MG63 (cell line): Measurements from ENCODE around the gene FUBP3. TPM values are rescaled to one million over a fixed set of nuclear protein-coding genes. Genes with fewer than 3 reads are reported as not detected.

Experiments used
- DNase-seq: peaks from one replicate; pipeline ENCODE4 v3.0.0-alpha.2; 2020
- H3K27me3 ChIP-seq: fragments of 250-450 bp; sonication (Bioruptor Pico); 2 replicates; pipeline ENCODE4 v1.5.1; 2020; ENCODE audit warnings: mild to moderate bottlenecking, moderate library complexity
- H3K36me3 ChIP-seq: fragments of 250-450 bp; sonication (Bioruptor Pico); 2 replicates; pipeline ENCODE4 v1.5.1; 2020; ENCODE audit warnings: mild to moderate bottlenecking, moderate library complexity
- H3K4me3 ChIP-seq: fragments of 250-450 bp; sonication (Bioruptor Pico); 2 replicates; pipeline ENCODE4 v1.5.1; 2020; ENCODE audit warnings: mild to moderate bottlenecking, moderate library complexity
- H3K9me3 ChIP-seq: fragments of 250-450 bp; sonication (Bioruptor Pico); 2 replicates; pipeline ENCODE4 v1.5.1; 2020; ENCODE audit warnings: mild to moderate bottlenecking, moderate library complexity
- total RNA-seq: library from RNA; depleted of rRNA; stranded (reverse); fragments of >200 nt; shearing (Covaris generic); gene quantifications from 2 replicates; pipeline ENCODE4 v1.2.3, GENCODE V29; 2014; ENCODE audit warnings: low replicate concordance

The FUBP3 gene
- total RNA-seq, 1 experiment from 2014 or later = 30.3 TPM

DNA sequence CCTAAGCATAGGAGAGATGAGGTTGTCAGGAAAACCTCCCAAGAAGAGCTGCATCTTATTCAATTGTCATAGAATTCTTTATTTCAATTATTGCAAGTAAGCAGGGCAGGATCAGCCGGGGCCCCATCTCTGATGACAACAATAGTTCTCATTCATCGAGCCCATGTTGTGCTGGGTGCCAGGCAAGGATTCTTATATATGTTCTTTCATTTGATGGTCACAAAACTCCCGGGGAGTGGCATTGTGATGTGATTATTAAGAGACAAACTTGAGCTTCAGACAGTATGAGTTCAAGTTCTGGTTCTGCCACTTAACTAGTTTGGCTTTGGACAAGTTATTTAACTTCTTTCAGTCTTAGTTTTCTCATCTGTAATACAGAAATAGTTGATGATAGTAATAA, 8.5 kb downstream of the FUBP3 start:
- Histone ChIP-seq H3K27me3 (no peaks in the 10 kb centered on the region), H3K36me3 (peaks cover 6% of the 10 kb centered on the region; the same call in 1 of the 2 replicates), H3K9me3 (no peaks in the 10 kb centered on the region), H3K4me3 (no peak overlapping the region)
- DNase-seq = no peak

DNA sequence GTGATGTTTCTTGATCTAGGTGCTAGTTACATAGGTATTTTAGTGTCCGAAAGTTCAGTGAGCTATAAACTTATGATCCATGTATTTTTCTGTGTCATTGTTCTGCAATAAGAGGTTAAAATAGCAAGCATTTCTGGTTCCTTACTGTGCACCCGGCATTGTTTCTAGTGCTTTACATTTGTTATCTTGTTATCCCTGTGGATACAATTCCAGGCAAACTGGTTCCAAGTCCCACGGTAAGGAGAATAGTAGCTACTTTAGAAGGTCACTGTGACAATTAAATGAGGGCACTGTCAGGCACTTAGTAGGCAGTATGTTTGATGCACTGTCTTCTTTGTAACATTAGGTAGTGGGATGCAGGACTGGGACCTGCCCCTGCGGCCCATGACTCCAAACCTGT, 9.0 kb downstream of the FUBP3 start:
- peaks cover 4% of the 10 kb centered on the region; the same call in 1 of the 2 replicates for H3K36me3 ChIP-seq
- no peak overlapping the region for H3K4me3 ChIP-seq
- no peak for DNase-seq
- H3K9me3 ChIP-seq = no peaks in the 10 kb centered on the region
- no peaks in the 10 kb centered on the region for H3K27me3 ChIP-seq

DNA sequence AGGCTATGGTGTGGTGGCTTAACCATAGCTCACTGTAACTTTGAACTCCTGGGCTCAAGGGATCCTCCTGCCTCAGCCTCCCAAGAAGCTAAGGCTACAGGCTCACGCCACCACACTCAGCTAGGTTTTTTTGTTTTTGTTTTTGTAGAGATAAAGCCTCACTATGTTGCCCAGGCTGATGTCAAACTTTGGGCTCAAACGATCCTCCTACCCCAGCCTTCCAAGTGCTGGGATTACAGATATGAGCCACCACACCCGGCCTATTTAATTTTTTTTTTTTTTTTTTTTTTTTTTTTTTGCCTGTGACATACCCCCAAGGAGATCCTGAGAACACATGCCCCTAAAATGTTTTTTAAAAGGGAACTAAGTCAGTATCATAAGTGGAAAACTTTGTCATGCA, 10.4 kb downstream of the FUBP3 start:
- Histone ChIP-seq H3K4me3 (no peak overlapping the region), H3K27me3 (no peaks in the 10 kb centered on the region), H3K36me3 (peaks cover 4% of the 10 kb centered on the region; the same call in 1 of the 2 replicates), H3K9me3 (no peaks in the 10 kb centered on the region)
- DNase-seq = no peak

DNA sequence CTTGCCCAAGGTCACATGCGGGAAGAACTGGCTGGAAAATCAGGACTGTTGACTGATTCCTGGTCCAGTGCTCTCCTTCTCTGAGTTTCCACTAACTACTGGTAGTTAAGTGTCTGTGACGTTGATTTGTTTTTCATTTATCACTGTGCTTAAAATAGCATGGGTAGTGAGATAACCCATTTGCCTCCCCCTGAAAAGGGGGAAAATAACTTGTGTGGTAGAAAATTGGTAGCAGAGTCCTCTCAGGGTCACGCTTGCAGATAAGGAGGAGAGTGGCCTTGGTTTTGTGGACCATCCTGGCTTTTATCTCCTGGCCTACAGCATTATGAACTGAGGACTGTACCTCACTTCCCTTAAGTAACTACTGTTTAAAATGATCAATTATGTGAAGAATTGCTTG, 10.9 kb downstream of the FUBP3 start:
- Histone ChIP-seq H3K9me3 (no peaks in the 10 kb centered on the region), H3K27me3 (no peaks in the 10 kb centered on the region), H3K4me3 (no peak overlapping the region), H3K36me3 (peaks cover 4% of the 10 kb centered on the region)
- DNase-seq = no peak

DNA sequence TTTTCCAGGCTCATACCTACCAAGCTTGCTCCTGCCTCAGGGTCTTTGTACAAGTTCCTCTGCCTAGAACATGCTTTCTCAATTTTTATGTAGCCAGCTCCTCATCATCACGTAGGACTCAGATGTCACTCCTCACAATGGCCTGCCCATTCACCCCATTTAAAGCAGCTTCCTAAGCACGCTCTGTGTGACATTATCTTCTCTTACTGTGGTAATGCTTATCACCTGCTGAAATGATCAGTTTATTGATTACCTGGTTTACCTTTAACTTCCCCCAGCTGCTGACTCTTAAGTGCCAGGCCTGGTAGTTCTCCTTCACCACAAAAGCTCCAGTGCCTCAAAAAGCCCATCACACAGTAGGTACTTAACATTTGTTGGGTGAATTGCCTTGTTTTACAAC, 13.6 kb downstream of the FUBP3 start:
- Histone ChIP-seq H3K27me3 (no peaks in the 10 kb centered on the region), H3K36me3 (peaks cover 28% of the 10 kb centered on the region), H3K4me3 (no peak overlapping the region), H3K9me3 (no peaks in the 10 kb centered on the region)
- no peak for DNase-seq

DNA sequence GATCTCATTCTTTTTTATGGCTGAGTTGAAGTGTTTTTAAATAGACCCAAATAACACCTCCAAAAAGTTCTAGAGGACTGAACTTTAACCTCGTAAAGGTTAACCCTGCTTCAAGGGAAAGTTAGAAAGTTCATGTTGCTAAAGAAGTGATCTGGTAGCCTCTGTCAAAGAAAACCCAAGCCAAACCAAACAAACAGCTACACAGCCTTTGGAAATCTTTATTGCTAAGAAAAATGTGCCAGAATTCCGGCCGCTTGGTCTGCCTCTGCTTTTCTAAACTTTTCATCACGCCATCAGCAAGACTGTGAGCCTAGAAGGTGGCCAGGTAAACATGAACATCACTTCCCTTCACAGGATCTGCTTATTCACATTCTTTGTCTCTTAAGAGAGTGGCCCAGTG, 17.9 kb downstream of the FUBP3 start:
- H3K4me3 ChIP-seq = no peak overlapping the region
- no peaks in the 10 kb centered on the region for H3K9me3 ChIP-seq
- no peak for DNase-seq
- no peaks in the 10 kb centered on the region for H3K27me3 ChIP-seq
- H3K36me3 ChIP-seq = peaks cover 33% of the 10 kb centered on the region

DNA sequence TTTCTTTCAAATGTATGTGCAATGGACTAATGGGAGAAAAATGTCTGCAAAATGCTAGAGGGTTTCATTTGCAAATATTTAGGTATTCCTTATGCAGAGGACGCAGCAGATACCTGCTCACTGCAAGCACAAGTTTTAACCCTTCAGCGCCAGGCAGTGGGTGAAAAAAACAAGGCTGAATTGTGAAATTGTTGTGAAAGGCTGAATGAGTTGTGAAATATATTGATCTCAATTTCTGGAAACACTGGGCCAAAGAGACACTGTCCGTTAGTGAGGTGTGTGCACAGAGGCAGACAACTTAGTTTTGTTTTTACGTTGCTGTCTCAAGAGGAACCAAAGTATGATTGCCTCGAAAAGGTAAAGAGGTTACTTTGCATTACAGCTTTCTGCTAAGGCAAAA, 18.8 kb downstream of the FUBP3 start:
- Histone ChIP-seq H3K9me3 (no peaks in the 10 kb centered on the region), H3K4me3 (no peak overlapping the region), H3K36me3 (peaks cover 33% of the 10 kb centered on the region), H3K27me3 (no peaks in the 10 kb centered on the region)
- DNase-seq = no peak

DNA sequence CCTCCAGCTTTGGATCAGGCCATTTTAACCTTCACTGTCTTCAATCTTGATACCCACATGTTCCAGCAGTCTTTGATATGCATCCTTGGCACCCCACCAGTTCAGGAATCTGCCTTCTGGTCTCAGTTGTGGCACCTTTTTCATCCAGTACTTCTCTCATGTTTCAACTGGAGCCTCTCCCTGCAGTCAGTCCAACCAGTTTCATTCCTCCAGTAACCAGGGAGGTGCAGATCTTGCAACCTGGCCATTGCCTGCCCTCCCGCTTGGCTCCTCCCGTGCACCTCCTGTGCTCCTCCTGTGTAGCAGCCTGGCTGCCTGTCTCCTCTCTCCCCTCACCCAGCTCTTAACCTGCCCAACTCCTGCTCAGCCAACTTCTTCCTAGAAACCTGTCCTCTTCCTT, 20.2 kb downstream of the FUBP3 start:
- no peak for DNase-seq
- no peak overlapping the region for H3K4me3 ChIP-seq
- H3K27me3 ChIP-seq = no peaks in the 10 kb centered on the region
- H3K36me3 ChIP-seq = peaks cover 36% of the 10 kb centered on the region
- H3K9me3 ChIP-seq = no peaks in the 10 kb centered on the region

DNA sequence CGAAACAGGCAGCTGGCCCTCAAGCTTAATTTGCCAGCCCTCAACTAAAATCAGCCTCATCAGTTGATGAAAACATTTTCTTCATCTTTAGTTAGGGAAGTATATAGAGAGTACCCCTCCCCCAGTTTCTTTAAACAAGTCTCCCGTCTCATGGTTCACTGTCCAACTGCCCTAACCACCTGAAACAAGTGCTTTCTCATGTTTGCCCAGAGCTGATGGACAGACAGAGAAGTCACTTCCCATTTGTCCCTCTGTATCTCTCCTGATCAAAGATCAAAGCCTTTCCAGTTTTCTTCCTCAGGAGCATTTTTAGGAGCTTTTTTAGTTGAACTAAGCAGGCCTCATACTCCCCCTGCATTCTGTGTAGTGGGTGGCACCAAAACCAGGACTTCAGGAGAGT, 21.7 kb downstream of the FUBP3 start:
- Histone ChIP-seq H3K36me3 (peaks cover 28% of the 10 kb centered on the region), H3K27me3 (no peaks in the 10 kb centered on the region), H3K4me3 (no peak overlapping the region), H3K9me3 (no peaks in the 10 kb centered on the region)
- DNase-seq = no peak

DNA sequence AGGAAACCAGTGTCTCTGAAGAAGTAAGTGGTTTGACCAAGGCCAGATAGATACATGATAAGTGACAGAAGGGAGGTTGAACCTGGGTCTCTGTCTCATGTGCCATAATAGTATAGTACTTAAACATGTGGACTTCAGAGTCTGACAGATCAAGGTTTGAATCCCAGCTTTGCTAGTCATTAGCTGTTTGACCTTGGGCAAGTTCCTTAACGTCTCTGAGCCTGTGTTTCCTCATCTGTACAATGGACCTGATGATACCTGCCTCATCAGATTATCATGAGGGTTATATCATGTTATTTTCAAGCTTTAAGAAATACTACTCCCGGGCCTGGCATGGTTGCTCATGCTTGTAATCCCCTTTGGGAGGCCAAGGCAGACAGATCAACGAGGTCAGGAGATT, 24.9 kb downstream of the FUBP3 start:
- DNase-seq = no peak
- H3K27me3 ChIP-seq = no peaks in the 10 kb centered on the region
- no peak overlapping the region for H3K4me3 ChIP-seq
- H3K9me3 ChIP-seq = no peaks in the 10 kb centered on the region
- peaks cover 24% of the 10 kb centered on the region for H3K36me3 ChIP-seq

DNA sequence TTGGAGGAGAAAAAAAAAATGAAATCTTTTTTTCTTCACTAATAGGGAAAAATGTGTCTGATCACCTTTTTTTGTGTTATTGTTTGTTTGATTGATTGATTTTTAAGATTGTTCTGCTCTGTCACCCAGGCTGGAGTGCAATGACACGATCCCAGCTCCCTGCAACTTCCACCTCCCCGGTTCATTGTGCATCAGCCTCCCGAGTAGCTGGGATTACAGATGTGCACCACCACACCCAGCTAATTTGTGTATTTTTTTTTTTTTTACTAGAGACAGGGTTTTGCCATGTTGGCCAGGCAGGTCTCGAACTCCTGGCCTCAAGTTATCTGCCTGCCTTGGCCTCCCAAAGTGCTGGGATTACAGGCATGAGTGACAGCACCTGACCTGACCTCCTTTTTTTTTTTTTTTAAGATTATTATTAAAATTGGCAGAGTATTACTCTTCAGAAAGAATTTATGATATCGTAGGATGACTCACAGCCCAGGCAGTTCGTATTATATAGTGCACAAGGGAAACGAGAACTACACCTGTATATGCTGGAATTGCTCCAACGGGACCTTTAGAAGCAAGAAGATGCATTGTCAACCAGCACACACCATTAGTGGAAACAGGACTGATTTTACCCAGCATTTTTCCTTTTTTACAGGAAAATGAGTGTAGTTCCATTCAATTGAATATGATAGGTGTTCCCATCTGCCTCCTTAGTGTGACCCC, 27.7 kb downstream of the FUBP3 start:
- Histone ChIP-seq H3K36me3 (peaks cover 29% of the 10 kb centered on the region), H3K27me3 (no peaks in the 10 kb centered on the region), H3K9me3 (no peaks in the 10 kb centered on the region), H3K4me3 (no peak overlapping the region)
- no peak for DNase-seq

DNA sequence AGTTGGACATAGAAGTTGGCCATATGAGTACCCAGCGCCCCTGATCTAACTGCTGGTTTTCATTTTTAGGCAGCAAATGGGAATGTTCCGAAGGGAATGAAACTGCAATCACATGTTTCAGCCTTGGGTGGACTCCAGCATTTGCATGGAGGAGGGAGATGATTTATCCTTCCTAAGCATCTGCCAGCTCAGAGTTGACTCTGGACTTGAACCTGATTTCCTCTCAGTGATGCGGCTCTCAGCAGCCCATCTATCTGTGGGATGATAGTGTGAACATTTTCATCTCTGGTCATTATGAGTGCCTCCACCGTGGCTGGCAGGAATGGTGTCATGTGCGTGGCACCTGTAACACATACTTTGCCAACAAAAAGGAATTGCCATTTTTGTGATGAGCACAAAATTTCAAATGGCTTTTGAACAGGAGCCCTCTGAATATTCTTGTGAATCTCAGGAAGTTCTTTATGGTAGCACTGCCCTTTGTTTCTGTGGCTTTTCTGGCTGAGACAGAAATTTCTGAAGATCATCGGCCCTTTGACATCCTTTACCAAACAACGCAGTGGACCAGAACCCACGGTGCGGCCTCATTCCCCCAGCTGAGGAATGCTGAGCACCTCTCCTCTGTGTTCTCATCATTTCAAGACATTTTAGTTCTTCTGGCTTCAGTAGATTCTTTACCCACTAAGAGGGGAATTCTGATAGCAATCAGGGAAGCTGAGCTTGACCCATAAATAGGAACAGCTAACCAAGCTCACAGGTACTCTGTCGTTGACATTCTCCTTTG, 28.5 kb downstream of the FUBP3 start:
- H3K4me3 ChIP-seq = no peak overlapping the region
- H3K9me3 ChIP-seq = no peaks in the 10 kb centered on the region
- H3K36me3 ChIP-seq = peaks cover 31% of the 10 kb centered on the region
- no peaks in the 10 kb centered on the region for H3K27me3 ChIP-seq
- DNase-seq = peak; percentile 15

DNA sequence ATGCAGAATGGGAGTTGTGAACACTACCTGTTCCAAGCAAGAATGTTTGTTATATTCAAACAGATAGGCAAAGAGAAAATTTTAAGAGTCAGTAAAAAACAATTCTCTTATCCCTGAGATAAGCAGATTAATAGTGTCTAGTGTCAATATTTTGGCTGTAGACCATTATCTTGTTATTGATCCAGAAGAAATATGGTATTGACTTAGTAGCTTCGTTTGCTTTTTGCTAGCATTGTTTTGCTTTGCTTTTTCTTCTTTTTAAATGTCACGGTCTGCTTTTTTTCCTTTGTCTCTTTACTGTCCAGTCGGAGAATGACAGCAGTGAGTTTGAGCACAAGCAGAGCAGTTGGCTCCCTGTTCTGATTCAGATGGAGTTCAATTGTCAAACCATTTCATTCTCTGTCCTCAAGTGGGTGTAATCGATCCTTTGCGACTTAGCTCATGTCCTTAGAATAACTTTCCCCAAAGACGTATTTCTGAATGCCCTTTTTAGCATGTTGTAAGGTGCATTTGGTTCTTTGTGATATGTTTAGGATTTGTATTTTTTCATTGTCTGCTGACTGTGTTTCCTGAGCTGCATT, 29.3 kb downstream of the FUBP3 start:
- Histone ChIP-seq H3K9me3 (no peaks in the 10 kb centered on the region), H3K4me3 (no peak overlapping the region), H3K27me3 (no peaks in the 10 kb centered on the region), H3K36me3 (peaks cover 37% of the 10 kb centered on the region)
- DNase-seq = no peak

DNA sequence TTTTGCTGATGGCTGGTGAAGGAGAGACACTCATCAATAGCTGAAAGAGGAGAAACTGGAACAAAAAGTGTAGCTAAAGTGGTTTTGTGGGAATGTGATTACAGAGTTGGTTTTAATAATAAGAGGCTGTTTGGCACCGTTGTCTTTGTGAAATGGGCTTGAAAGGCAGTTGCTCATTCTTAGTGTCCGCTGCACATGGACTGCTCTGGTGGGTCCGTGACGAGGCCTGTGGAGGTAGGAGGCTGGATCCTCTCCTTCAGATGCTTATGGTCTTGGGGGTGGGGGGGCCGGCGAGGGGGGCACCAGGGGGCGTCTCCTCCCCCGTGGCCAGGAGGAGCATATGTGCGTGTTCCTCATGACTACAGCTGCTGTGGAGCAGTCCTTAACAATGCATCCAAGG, 29.8 kb downstream of the FUBP3 start:
- Histone ChIP-seq H3K36me3 (peaks cover 39% of the 10 kb centered on the region), H3K9me3 (no peaks in the 10 kb centered on the region), H3K4me3 (no peak overlapping the region), H3K27me3 (no peaks in the 10 kb centered on the region)
- DNase-seq = no peak

DNA sequence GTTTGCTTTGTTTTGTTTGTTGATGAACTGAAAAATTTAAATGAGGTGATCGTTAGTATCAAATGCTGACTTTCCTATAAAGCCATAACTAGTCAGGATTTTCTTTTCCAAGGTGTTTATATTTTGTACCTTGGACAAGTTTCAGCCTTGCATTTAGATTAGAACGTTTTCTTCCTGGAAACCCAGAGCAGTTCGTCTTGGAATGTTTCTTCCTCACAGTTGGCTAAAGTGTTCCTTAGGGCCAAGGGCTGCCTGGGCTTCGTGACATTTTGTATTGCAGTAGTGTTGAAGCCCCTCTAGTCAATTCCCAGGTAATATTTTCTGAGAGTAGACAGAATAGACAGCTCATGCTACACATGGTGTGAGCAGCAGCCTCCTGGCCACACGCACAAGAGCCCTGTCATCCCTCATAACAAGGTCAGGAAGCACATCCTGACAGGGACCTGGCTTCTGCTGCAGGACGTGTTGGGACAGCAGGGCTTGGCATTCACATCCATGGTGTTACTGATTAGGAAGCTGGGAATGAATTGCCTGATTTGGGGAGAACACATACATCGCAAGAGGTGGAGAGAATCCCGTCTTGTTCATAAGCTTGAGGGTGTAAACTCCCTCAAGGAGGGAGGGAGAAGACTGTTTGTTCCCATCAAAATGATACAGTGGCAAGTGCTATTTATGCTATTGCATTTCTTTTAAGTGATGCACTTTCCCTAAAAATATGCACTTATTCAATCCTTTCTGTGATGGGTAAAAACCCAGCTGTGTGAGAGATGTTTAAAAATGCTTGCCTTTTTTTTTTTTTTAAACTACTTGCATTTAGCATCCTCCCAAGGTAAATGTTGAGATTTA, 31.7 kb downstream of the FUBP3 start:
- Histone ChIP-seq H3K4me3 (no peak overlapping the region), H3K9me3 (no peaks in the 10 kb centered on the region), H3K36me3 (peaks cover 58% of the 10 kb centered on the region), H3K27me3 (no peaks in the 10 kb centered on the region)
- DNase-seq = no peak

DNA sequence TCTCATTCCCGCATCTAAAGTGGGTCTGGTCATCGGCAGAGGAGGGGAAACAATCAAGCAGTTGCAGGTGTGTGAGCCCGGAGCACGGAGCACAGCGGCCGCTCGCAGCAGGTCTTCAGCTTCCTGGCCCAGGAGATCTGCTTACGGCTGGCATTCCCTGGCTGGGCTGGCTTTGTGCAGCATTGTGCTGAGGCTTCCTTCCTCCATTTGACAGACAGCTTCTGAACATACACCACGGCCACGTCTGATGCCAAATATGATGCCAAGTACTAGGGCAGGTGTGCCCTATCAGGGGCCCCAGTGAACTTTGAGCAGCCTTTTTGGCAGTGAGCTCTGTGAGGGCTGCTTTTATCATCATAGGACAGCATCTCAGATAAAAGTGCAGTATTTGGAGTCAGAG, 37.1 kb downstream of the FUBP3 start:
- H3K27me3 ChIP-seq = no peaks in the 10 kb centered on the region
- peaks cover 75% of the 10 kb centered on the region for H3K36me3 ChIP-seq
- no peak for DNase-seq

DNA sequence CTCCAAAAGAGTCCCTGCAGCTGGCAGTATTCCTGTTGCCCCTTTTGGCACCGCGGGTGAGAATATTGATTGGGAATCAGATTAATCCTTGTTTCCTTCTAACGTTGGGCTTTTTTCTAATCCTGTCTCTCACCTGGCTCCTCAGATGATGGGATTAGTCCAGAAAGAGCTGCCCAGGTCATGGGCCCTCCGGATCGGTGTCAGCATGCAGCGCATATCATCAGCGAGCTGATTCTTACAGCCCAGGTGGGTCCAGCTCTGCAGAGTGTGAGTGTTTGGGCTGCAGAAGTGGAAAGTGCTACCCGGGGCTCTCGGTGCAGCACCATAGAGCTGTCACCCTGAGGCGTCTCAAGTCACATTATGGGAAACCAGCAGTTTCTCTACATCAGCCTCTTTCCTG, 44.1 kb downstream of the FUBP3 start:
- no peaks in the 10 kb centered on the region for H3K27me3 ChIP-seq
- DNase-seq = no peak
- no peaks in the 10 kb centered on the region for H3K9me3 ChIP-seq
- peaks cover 73% of the 10 kb centered on the region for H3K36me3 ChIP-seq
- H3K4me3 ChIP-seq = no peak overlapping the region

More for the DNA sequence above, 37.1 kb downstream of the FUBP3 start:
- H3K9me3 ChIP-seq = no peaks in the 10 kb centered on the region
- H3K4me3 ChIP-seq = no peak overlapping the region
